Ishikawa (cell line): ENCODE results near the gene SLC28A3.

Experiments used
- CEBPB ChIP-seq: IDR thresholded peaks from 2 replicates; pipeline ENCODE4 v1.6.1; 2012
- CREB1 ChIP-seq: IDR thresholded peaks from 2 replicates; pipeline ENCODE4 v1.6.1; 2012; ENCODE audit warnings: low read depth
- EGR1 ChIP-seq: IDR thresholded peaks from 2 replicates; pipeline ENCODE4 v1.6.1; 2012
- EP300 ChIP-seq: IDR thresholded peaks from 2 replicates; pipeline ENCODE4 v1.6.1; 2012; ENCODE audit warnings: borderline replicate concordance
- FOXM1 ChIP-seq: IDR thresholded peaks from 2 replicates; pipeline ENCODE4 v1.6.1; 2012; ENCODE audit warnings: low read depth, borderline replicate concordance
- NFIC ChIP-seq: IDR thresholded peaks from 2 replicates; pipeline ENCODE4 v1.6.1; 2012
- RAD21 ChIP-seq: IDR thresholded peaks from 2 replicates; pipeline ENCODE4 v1.6.1; 2012; ENCODE audit warnings: low read depth
- TAF1 ChIP-seq: IDR thresholded peaks from 2 replicates; pipeline ENCODE4 v1.6.1; 2012; ENCODE audit warnings: low read depth, mild to moderate bottlenecking
- TCF12 ChIP-seq: IDR thresholded peaks from 2 replicates; pipeline ENCODE4 v1.6.1; 2012; ENCODE audit warnings: low read depth
- TEAD4 ChIP-seq: IDR thresholded peaks from 2 replicates; pipeline ENCODE4 v1.6.1; 2012
- YY1 ChIP-seq: IDR thresholded peaks from 2 replicates; pipeline ENCODE4 v1.6.1; 2012; ENCODE audit warnings: low read depth
- ZBTB7A ChIP-seq: IDR thresholded peaks from 2 replicates; pipeline ENCODE4 v1.6.1; 2012; ENCODE audit warnings: low read depth
- TF ChIP-seq, protein P1 (sequence below): IDR thresholded peaks from 2 replicates; pipeline ENCODE4 v1.6.1; 2012
- TF ChIP-seq, protein P2 (sequence below): IDR thresholded peaks from 2 replicates; pipeline ENCODE4 v1.6.1; 2012; ENCODE audit warnings: low read depth, mild to moderate bottlenecking
- TF ChIP-seq, protein P3 (sequence below): IDR thresholded peaks from 2 replicates; pipeline ENCODE4 v1.6.1; 2012

Gene SLC28A3, protein sequence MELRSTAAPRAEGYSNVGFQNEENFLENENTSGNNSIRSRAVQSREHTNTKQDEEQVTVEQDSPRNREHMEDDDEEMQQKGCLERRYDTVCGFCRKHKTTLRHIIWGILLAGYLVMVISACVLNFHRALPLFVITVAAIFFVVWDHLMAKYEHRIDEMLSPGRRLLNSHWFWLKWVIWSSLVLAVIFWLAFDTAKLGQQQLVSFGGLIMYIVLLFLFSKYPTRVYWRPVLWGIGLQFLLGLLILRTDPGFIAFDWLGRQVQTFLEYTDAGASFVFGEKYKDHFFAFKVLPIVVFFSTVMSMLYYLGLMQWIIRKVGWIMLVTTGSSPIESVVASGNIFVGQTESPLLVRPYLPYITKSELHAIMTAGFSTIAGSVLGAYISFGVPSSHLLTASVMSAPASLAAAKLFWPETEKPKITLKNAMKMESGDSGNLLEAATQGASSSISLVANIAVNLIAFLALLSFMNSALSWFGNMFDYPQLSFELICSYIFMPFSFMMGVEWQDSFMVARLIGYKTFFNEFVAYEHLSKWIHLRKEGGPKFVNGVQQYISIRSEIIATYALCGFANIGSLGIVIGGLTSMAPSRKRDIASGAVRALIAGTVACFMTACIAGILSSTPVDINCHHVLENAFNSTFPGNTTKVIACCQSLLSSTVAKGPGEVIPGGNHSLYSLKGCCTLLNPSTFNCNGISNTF

DNA sequence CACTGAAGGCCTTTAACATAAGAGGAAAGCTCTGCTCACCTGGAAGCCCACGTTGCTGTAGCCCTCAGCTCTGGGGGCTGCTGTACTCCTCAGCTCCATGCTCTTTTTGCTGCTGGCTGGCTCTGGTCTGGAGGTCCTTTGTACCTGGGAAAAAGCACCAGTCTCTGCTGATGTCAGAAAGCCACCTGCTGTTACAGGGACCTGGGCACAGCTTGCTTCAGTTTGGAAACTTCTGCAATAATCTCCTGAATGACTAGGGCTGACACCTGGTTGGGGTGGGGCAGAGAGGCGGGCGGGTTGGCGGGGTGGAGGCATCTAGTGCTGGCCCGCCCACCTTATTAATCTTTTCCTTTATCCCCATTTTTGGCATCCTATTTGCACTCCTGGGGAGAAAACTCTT is at the start of gene SLC28A3:
Gene SLC28A3 (minus strand): TSS at position 224 of the 400 bp plus-strand sequence. CDS start 125 bp downstream, at position 99.
- no peak for TF ChIP-seq TAF1
- TF ChIP-seq EGR1 = no peak
- peak; percentile 34; the same call in 1 of the 2 replicates for TF ChIP-seq TEAD4
- TF ChIP-seq YY1 = no peak
- peak; percentile 57 for TF ChIP-seq NFIC
- peak; percentile 88 for TF ChIP-seq CEBPB
- no peak for TF ChIP-seq ZBTB7A
- TF ChIP-seq CREB1 = no peak
- TF ChIP-seq, protein P1, sequence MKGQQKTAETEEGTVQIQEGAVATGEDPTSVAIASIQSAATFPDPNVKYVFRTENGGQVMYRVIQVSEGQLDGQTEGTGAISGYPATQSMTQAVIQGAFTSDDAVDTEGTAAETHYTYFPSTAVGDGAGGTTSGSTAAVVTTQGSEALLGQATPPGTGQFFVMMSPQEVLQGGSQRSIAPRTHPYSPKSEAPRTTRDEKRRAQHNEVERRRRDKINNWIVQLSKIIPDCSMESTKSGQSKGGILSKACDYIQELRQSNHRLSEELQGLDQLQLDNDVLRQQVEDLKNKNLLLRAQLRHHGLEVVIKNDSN = no peak
- TF ChIP-seq, protein P2, sequence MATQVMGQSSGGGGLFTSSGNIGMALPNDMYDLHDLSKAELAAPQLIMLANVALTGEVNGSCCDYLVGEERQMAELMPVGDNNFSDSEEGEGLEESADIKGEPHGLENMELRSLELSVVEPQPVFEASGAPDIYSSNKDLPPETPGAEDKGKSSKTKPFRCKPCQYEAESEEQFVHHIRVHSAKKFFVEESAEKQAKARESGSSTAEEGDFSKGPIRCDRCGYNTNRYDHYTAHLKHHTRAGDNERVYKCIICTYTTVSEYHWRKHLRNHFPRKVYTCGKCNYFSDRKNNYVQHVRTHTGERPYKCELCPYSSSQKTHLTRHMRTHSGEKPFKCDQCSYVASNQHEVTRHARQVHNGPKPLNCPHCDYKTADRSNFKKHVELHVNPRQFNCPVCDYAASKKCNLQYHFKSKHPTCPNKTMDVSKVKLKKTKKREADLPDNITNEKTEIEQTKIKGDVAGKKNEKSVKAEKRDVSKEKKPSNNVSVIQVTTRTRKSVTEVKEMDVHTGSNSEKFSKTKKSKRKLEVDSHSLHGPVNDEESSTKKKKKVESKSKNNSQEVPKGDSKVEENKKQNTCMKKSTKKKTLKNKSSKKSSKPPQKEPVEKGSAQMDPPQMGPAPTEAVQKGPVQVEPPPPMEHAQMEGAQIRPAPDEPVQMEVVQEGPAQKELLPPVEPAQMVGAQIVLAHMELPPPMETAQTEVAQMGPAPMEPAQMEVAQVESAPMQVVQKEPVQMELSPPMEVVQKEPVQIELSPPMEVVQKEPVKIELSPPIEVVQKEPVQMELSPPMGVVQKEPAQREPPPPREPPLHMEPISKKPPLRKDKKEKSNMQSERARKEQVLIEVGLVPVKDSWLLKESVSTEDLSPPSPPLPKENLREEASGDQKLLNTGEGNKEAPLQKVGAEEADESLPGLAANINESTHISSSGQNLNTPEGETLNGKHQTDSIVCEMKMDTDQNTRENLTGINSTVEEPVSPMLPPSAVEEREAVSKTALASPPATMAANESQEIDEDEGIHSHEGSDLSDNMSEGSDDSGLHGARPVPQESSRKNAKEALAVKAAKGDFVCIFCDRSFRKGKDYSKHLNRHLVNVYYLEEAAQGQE = no peak
- peak; percentile 37; the same call in 1 of the 2 replicates for TF ChIP-seq FOXM1
- peak; percentile 88 for TF ChIP-seq TCF12
- TF ChIP-seq, protein P3, sequence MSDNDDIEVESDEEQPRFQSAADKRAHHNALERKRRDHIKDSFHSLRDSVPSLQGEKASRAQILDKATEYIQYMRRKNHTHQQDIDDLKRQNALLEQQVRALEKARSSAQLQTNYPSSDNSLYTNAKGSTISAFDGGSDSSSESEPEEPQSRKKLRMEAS = peak; percentile 24; the same call in 1 of the 2 replicates
- TF ChIP-seq EP300 = peak; percentile 79
- no peak for TF ChIP-seq RAD21

DNA sequence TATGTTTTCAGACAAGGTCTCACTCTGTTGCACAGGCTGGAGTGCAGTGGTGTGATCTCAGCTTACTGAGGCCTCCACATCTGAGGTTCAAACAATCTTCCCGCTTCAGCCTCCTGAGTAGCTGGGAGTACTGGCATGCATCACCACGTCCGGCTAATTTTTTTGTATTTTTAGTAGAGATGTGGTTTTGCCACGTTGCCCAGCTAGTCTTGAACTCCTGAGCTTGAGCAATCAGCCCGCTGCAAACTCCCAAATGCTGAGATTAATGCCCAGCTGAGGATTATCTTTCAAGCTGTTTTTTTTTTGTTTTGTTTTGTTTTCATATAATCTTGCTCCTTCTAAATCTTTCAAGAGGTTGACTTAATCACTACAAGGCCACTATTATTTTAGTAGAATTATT is 47.3 kb upstream of the SLC28A3 start:
- TF ChIP-seq TCF12 (no peak), RAD21 (no peak), ZBTB7A (no peak), FOXM1 (no peak), EP300 (no peak), CEBPB (no peak), CREB1 (no peak), EGR1 (no peak), TEAD4 (no peak), NFIC (no peak), YY1 (no peak)
- TF ChIP-seq, protein P3 = no peak
- TF ChIP-seq, protein P1 = no peak
- TF ChIP-seq, protein P2 = no peak

DNA sequence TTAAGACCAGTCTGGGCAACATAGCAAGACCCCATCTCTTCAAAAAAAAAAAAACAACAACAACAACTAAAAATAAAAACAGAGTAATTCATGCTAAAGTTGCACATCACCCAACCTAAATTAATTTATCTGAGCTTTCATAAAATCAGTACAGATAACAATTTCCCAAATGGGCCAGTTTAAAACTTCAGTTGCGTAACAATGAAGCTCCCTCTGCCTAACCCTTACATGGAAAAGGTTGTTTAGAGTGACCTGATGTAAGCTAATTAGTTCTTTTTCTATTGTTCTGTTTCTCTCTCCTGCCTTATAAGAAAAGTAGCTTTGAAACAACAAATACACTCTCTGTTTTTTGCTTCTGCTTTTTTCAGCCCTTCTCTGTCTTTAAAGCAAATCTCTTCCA is 46.2 kb upstream of the SLC28A3 start:
- TF ChIP-seq TAF1 = no peak
- TF ChIP-seq ZBTB7A = no peak
- TF ChIP-seq, protein P1 = no peak
- TF ChIP-seq TEAD4 = no peak
- no peak for TF ChIP-seq CREB1
- TF ChIP-seq, protein P2 = no peak
- TF ChIP-seq, protein P3 = no peak
